Measurements from ENCODE around the gene CDK5RAP3. TPM values are rescaled to one million over a fixed set of nuclear protein-coding genes. Genes with fewer than 3 reads are reported as not detected.

Gene CDK5RAP3, protein sequence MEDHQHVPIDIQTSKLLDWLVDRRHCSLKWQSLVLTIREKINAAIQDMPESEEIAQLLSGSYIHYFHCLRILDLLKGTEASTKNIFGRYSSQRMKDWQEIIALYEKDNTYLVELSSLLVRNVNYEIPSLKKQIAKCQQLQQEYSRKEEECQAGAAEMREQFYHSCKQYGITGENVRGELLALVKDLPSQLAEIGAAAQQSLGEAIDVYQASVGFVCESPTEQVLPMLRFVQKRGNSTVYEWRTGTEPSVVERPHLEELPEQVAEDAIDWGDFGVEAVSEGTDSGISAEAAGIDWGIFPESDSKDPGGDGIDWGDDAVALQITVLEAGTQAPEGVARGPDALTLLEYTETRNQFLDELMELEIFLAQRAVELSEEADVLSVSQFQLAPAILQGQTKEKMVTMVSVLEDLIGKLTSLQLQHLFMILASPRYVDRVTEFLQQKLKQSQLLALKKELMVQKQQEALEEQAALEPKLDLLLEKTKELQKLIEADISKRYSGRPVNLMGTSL
- total RNA-seq, result 59.7 and 59.8 TPM in 2 replicates

DNA sequence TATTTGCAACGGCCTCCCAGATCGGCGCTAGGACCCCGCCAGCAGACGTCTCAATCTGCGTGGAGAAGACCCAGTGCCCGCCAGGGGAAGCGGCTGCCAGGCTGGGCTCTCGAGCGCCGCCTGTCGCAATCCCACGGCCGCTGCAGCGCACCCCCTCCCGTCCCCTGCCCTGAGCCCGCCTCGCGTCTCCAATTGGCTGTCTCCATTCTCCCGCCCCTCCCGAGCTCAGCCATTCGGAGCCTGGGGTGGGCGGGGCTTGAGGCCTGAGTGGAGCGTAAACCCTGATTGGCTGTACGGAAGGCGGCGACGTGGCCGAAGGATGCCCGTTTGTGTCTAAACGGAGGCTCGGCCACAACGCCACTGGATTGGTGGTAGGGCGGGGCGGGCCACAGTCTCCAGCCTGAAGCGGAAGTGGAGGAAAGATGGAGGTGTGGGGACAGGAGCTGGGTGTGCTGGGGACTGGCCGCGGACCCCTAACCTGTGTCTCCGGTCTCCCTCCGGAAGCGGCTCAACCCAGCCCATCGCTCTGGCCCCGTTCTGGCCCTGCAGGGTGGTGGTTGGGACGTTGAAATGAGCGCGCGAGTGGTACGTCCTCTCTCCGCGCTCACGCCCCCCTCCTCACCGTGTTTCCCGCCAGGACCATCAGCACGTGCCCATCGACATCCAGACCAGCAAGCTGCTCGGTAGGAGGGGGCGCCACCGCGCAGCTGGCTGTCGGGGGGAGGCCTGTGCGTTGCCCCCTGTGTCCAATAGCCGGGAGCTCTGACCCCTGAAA lies at the start of gene CDK5RAP3:
Gene CDK5RAP3, plus strand, starts transcription at position 389 of the 775 bp plus-strand sequence. Its CDS starts 34 bp downstream, at position 423.

DNA sequence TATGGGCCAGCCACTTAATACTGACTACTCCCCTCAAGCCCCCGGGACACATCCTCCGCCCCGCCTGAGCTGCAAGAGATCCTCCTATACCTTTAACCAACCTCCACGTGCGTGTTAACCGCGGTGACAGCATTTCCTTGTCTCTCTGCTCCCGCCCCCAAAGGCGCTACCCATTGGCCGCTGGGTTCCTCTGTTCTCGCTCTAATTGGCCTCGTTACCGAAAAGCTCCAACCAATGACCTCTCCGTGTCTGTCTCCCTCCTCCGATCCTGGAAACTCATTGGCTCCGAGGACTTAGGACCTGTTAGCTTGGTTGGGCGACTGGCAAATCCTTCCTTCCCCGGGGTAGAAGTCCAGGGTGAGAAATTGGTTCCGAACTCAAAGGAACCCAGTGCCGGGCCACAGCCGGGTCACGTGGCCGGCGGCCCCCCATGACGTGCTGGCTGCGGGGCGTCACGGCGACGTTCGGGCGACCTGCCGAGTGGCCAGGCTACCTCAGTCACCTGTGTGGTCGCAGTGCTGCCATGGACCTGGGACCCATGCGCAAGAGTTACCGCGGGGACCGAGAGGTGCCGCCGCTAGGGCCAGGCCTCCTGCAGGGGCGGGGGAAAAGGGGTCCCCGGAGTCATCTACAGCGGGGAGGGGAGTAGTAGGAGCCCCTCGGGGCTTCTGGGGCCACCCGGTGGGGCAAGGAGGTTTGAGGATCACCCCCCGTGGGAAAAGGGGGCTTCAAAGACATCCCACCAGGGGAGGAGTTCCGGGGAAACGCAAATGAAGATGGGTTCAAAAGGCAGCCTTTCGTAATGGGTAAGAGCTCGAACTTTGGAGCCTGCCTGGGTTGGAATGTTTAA lies 29.4 kb upstream of the CDK5RAP3 start, which contains the start of gene PNPO:
Gene PNPO, plus strand, starts transcription at position 326 of the 850 bp plus-strand sequence. Its CDS starts 105 bp downstream, at position 431.

DNA sequence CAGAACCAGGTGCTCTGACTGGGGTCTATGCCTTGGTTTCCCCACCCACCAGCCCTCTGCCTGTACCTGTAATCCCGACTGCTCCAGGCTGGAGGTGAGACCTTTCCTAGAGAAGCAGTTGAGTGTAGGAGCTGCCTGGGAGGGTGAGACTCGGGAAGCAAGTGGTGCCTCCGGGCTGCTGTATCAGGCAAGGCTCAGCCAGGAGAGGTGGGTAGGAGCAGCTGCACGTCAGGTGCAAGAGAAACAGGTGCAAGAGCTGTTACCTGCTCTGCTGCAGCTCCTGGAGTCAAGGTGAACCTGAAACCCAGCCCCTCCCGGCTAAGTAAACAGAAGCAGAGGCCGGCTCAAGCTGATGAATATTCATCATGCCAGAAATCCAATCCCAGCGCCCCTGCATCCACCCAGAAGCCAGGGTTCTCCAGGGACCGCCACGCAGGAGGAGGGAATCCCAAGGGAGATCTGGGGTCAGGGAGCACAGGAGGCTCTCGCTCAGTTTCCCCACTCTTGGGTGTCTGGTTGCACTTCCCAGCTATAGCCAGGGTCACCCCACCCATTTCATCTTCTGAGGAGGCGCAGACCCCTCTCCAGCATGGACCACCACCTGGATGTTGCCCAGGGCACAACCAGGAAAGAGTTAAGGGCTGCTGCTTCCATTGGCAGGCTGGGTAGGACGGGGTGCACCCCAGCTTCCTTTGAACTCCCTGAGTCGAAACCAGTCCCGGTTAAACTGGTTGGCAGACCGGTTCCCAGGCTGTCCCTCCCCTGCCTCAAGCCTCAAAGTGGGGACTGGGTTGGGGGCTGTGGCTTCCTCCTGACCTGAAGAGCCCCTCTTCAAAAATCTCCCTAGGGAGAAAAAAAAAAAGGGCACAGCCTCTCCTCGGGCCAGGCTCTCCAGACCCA lies 13.1 kb upstream of the CDK5RAP3 start, which contains the start of gene PRR15L:
Gene PRR15L, minus strand, starts transcription at position 293 of the 900 bp plus-strand sequence. CDS start 4,649 bp downstream, outside the sequence.

Other genes with a start within 250 kb of the CDK5RAP3 start
- gene TBX21, start 237.9 kb upstream of the CDK5RAP3 start, total RNA-seq, result not detected in 2 replicates
- 6.4 and 10.0 TPM in 2 replicates for gene OSBPL7, start 149.3 kb upstream of the CDK5RAP3 start, total RNA-seq
- gene MRPL10, start 139.6 kb upstream of the CDK5RAP3 start, total RNA-seq, result 31.0 and 45.8 TPM in 2 replicates
- 0.60 TPM in 1 of 2 replicates, not detected in the other for gene LRRC46, start 139.4 kb upstream of the CDK5RAP3 start, total RNA-seq
- gene SCRN2, start 129.8 kb upstream of the CDK5RAP3 start, total RNA-seq, result 26.6 and 40.6 TPM in 2 replicates
- gene SP6, start 120.0 kb upstream of the CDK5RAP3 start, total RNA-seq, result 0.26 TPM in 1 of 2 replicates, not detected in the other
- 1.9 and 8.1 TPM in 2 replicates for gene SP2, start 74.9 kb upstream of the CDK5RAP3 start, total RNA-seq
- 29.5 and 33.3 TPM in 2 replicates for gene PNPO, start 29.5 kb upstream of the CDK5RAP3 start, total RNA-seq
- gene PRR15L, start 13.2 kb upstream of the CDK5RAP3 start, total RNA-seq, result not detected in 2 replicates
- gene COPZ2, start 66.7 kb downstream of the CDK5RAP3 start, total RNA-seq, result 88.6 and 94.8 TPM in 2 replicates
- gene NFE2L1, start 77.2 kb downstream of the CDK5RAP3 start, total RNA-seq, result 69.9 and 98.4 TPM in 2 replicates
- 38.1 and 47.1 TPM in 2 replicates for gene CBX1, start 130.4 kb downstream of the CDK5RAP3 start, total RNA-seq
- gene SNX11, start 136.7 kb downstream of the CDK5RAP3 start, total RNA-seq, result 5.0 and 13.9 TPM in 2 replicates